GM19395 (cell line): ENCODE results near the gene APCDD1.
"Not testable (repeated sequence)": the region's sequence is repeated elsewhere in the genome, so short reads cannot be mapped to it uniquely, and the experiment has no call there.

Source experiments
- ATAC-seq: cut with Tn5 transposase; IDR thresholded peaks from one replicate; pipeline ENCODE4 v1.9.1; 2021; ENCODE audit warnings: mild to moderate bottlenecking, moderate library complexity; ENCODE audit not compliant: unreplicated experiment

APCDD1 gene

DNA sequence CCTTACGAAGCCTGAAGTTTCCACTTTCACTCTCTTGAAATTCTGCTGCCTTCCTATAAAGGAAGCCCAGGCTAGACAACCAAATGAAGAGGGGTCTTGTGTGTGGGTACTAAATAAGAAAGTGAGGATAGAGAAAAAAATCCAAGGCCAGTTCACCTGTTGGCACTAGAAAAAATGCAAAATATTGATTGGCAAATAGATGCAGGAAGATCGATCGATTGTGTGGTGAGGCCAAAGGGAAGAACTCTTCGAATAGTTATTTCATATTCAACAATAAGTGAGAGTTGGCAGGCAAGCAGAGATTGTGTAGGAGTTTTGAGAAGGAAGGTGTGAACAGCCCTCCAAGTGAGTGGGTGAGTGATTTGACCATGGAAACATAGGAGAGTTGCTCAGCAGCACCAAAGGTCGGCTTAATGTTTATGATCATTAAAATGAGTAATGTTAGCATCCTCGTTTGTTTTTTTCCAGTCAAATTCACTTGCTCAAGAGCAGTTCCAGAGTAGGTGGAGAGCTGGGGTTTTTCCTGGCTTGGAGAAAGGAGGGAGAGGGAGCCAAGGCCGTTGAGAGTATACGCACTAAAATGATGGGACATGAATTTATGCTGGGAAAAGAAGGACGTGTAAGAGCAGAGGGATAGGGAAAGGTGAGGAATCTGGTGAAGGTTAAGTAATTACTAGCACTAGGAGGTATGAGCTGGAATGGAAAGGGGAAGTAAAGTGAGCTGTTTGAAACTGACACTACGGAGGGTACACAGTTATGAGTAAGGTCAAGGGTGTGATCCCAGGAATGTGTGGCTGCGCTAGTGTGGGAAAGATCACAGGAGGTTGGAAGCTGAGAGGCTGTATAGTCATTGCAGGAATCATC, 70.3 kb downstream of the APCDD1 start:
- ATAC-seq = no peak

DNA sequence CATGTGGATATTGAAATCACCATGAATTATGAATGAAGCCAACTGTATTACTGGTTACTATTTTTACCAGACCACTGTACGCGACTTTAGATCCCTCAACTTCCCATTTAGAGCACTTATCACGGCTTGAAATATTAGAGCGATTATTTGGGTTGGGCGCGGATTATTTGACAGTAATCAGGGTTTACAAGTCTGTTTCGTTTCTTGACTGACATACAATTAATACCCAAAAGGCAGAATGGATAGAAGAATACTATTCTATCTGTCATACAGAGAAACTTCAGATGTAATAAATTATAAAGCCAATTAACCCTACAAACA, 70.9 kb downstream of the APCDD1 start:
- ATAC-seq = no peak

DNA sequence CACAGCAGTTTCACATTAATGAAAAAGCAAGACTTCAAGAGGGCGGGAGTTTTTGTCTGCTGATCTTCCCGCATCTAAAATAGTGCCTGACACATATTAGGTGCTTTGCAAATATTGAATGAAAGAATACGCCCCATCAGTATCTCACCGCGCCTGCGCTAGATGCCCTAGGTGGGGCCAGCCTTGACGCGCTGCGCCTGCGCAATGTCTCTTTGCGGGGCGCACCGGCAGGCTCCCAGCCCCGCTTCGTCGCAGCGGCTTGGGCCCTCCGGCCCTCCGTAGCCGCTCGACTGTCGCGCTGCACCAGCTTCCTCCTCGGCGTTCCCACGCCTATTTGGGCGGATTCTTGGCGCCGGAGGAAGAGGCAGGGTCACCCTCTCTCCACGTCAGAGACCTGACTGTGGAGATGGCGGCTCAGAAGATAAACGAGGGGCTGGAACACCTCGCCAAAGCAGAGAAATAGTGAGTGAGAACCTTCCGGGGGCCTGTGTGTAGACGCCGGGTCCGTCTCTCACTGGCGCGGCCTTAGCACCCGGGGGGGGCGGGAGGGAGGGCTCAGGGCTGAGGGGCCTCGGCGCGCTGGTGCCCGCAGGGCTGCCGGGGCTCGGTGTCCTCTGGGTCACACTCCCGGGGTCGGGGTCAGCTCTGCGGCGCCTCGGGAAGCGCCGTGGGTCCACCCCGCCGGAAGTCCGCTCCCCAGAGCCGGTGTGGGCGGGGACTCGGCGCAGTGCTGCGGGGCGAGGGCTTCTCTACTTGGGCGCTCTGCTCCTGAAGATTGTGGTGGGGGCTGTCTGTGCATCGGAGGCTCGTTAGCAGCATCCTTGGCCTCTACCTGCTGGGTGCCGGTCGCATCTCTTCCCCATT, 71.5 kb downstream of the APCDD1 start, which contains the start of gene NAPG:
TSS of gene NAPG (plus strand) at position 331 of the 864 bp plus-strand sequence. CDS start at position 407, 76 bp downstream.
- peak; percentile 77 for ATAC-seq

DNA sequence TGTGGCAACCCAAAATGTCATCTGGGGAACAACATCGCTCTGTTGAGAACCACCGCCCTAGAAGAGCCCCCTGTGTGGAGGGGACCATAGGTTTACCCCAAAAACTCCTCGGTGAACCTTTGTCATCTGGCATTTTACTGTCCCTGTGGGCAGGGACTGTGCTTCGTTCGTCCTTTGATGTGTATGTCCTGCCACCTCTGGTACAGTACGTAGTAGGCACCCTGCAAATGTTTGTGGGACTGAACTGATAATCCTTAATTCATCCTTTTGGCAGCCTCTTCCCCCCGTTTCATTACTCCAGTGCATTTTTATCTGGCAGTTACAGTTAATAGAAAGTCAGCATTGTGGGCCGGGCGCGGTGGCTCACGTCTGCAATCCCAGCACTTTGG, 72.1 kb downstream of the APCDD1 start:
- peak; percentile 8 for ATAC-seq

DNA sequence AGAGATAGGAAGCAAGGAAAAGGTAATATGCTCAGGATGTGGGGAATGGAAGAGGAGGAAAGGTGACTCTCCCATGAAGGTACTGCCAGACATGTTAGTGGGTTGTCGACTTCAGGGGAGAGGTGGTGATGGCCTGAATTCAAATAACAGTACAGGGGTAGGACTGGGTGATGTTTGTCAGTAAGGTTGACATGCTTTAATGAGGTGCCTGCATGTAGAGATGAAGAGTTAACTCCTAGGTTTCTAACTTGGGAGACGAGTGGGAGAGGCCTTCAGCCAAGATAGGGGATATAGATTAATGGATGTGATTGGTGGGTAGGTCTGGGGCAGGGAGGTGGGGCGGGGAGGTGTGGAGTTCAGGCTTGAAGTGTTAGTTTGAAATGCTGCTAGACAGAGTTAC, 74.0 kb downstream of the APCDD1 start:
- no peak for ATAC-seq

DNA sequence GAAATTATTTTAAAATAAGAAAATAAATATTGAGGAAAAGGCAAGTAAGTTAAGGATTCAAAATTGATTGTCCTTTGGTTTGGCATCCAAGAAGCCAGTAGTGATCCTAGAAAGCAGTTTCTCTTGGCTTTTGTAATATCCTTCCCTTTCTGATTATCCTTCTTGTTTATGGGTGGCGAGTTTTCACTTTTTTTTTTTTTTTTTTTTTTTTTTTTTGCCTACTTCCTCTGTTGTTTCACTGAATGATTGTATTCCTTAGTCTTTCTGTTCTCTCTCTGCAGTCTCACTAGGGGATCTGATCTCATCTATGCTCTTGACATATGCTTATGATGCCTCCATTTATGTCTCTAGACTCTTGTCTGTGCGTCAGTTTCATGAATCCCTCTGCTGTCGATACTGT, 75.6 kb downstream of the APCDD1 start:
- no peak for ATAC-seq

DNA sequence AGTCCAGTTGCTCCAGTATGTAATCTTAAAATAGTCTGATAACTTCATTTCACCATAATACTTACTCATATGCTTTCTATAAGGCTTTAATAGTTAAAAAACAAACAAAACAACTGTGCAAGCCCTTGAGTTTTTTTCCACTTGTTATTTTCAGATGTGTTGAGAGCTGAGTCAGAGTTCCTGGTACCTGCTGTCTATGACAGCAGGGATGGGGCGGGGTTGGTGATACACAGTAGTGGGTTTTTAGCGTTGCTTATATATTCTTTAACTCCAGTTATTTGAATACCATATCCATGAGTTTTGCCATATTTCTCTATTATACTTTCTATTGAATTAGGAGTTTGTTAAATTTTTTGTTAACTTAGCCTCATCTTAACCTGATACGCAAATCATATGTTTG, 76.4 kb downstream of the APCDD1 start:
- no peak for ATAC-seq

DNA sequence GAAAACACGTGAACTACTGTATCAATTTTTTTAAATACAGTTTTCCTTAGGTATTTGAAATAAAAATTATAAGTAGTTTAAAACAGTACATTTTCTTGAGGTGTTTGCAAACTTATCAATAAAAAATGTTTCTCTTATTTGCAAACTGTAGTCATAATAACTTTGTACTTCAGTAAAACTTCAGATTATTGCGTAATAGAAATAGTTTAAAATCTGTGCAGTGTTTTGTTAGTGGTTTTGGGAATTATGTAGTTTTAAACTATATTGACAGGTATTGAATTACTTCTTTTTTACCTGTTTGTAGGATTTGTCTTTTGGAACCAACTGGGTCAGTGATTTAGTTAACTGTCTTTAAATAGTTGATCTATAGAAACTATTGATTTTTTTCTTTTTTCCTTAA, 78.7 kb downstream of the APCDD1 start:
- ATAC-seq = no peak

DNA sequence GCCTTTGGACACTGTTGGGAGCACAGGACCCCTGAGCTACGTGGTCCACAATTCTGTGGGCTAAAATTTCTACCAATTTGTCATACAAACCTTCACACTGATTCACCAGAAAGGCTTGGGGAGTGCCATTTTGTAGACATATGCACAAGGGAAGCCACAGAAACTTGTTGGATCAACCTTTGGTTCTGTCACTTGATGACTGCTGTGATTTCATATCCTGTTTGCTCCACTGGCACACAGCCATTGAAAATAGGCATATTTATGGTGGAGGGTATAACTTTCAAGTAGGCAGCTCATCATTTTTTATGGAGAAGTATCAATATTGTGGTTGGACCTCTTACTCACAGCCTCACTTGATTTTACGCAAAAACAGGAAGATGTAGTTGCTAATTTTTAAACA, 81.8 kb downstream of the APCDD1 start:
- no peak for ATAC-seq

DNA sequence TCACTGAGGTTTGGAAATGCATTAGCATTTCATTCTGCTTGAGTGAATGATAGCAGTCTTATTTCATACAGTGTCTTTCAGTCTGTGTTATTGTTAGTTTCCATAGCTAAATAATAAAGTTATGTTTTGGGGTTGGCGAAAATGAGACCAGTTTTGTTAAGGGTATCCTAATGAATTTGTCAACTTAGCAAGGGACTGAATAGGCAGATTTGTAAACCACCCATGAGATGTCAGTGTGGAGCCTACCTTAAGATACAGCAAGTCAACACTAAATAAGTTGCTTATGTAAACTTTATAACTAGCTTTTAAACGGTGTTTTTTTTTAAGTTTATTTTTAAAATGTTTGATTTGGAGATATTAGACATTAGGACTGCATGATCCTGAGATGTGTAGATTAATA, 83.3 kb downstream of the APCDD1 start:
- ATAC-seq = no peak

DNA sequence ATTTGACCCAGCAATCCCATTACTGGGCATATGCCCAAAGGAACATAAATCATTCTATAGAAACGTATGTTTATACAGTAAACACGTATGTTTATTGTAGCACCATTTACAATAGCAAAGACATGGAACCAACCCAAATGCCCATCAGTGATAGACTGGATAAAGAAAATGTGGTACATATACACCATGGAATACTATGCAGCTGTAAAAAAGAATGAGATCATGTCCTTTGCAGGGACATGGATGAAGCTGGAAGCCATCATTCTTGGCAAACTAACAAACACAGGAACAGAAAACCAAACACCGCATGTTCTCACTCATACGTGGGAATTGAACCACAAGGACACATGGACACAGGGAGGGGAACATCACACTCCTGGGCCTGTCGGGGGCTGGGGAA, 84.7 kb downstream of the APCDD1 start:
- ATAC-seq = not testable (repeated sequence)
